Gastrocnemius medialis (tissue), 4 donors: Measurements from ENCODE around the gene GREB1L.

Experiments
- POLR2A ChIP-seq, 2 donors: fragments of 450-650 bp; IDR thresholded peaks; one replicate each; pipeline ENCODE4 v1.6.1; 2017; ENCODE audit warnings: antibody characterized with exemption in 2 of 2, mild to moderate bottlenecking in 2 of 2, moderate library complexity in 2 of 2
- TF ChIP-seq, protein P1 (sequence below), 5 experiments: fragments of 450-650 bp in 3 of 5; fragments of 200-600 bp in 2 of 5; sonication (generic) in 2 of 5; IDR thresholded peaks in 4 of 5; conservative IDR thresholded peaks in 1 of 5; 1 replicate in 4 of 5; 2 replicates in 1 of 5; pipeline ENCODE4 v1.5.1; 2016 to 2019; ENCODE audit warnings: antibody characterized with exemption in 5 of 5, mild to moderate bottlenecking in 3 of 5, moderate library complexity in 3 of 5

DNA sequence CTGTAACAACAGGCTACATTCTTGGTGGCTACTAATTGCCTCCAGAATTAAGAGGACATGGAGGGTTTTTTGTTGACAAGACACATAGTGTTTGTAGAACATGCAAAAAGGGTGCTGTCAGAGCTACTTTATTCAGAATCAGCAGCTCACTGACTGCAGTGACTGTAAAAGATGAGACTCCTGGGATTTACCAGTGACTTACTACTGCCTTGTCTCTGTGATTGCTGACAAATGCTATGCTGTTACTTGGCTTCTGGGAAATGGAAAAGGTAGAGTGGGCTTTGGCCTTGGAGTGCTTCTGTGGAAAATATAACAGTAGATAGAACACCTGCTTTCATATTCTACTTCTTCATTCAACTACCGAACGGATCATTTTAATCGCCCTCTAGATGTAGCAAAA lies 47.8 kb downstream of the GREB1L start:
- TF ChIP-seq, protein P1, sequence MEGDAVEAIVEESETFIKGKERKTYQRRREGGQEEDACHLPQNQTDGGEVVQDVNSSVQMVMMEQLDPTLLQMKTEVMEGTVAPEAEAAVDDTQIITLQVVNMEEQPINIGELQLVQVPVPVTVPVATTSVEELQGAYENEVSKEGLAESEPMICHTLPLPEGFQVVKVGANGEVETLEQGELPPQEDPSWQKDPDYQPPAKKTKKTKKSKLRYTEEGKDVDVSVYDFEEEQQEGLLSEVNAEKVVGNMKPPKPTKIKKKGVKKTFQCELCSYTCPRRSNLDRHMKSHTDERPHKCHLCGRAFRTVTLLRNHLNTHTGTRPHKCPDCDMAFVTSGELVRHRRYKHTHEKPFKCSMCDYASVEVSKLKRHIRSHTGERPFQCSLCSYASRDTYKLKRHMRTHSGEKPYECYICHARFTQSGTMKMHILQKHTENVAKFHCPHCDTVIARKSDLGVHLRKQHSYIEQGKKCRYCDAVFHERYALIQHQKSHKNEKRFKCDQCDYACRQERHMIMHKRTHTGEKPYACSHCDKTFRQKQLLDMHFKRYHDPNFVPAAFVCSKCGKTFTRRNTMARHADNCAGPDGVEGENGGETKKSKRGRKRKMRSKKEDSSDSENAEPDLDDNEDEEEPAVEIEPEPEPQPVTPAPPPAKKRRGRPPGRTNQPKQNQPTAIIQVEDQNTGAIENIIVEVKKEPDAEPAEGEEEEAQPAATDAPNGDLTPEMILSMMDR (IDR thresholded peaks at IDR 0.05 in 4 of 5, conservative IDR thresholded peaks at IDR 0.05 in 1 of 5): no peak
- TF ChIP-seq POLR2A (IDR thresholded peaks at IDR 0.05): no peak
